Measurements from ENCODE around the gene FBN2.

Gene FBN2

DNA sequence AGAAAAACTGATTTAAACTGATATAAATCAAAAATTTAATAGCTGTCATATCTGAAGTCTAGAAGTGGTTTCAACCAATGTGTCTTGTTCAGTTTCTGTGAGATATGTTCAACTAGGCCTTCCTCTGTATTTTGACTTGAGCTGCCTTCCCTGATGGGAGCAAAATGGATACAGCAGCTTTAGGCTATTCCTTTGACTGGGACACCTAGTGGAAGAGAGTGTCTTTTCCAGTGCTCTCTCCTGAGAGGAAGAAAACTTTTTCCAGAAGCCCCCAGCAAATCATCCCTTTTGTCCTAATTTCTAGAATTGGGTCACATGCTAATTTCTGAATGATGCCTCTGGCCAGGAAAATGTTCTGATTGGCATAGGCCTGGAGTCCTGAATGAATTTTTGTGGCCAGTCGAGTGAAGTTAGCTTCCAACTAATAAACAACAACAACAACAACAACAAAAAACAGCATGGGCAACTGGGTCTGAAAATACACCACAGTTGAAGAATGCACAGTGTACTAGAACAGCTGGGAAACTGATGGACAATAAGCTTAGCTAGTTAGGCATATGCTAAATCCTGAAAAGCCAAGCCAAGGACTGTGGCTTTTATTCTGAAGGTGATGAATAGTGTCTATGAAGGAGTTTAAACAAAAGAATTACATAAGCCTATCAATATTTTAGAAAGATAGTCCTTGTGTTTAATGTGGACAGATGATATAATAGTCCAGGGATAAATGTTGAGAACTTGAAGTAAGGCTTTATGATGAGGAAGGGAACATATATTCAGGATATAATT, 125.7 kb downstream of the FBN2 start:
- no peak overlapping the region for H3K4me3 ChIP-seq (IDR thresholded peaks at IDR 0.05; ENCODE audit: insufficient read depth, low read depth, low read length)
- no peaks in the 10 kb centered on the region for H3K27me3 ChIP-seq (ENCODE audit: insufficient read depth, low read depth)
- H3K4me2 ChIP-seq, result no peak overlapping the region
- H2AFZ ChIP-seq (ENCODE audit: low read depth), result no peak overlapping the region
- no peaks in the 10 kb centered on the region for H4K20me1 ChIP-seq (ENCODE audit: insufficient read depth)
- TF ChIP-seq, protein P1, sequence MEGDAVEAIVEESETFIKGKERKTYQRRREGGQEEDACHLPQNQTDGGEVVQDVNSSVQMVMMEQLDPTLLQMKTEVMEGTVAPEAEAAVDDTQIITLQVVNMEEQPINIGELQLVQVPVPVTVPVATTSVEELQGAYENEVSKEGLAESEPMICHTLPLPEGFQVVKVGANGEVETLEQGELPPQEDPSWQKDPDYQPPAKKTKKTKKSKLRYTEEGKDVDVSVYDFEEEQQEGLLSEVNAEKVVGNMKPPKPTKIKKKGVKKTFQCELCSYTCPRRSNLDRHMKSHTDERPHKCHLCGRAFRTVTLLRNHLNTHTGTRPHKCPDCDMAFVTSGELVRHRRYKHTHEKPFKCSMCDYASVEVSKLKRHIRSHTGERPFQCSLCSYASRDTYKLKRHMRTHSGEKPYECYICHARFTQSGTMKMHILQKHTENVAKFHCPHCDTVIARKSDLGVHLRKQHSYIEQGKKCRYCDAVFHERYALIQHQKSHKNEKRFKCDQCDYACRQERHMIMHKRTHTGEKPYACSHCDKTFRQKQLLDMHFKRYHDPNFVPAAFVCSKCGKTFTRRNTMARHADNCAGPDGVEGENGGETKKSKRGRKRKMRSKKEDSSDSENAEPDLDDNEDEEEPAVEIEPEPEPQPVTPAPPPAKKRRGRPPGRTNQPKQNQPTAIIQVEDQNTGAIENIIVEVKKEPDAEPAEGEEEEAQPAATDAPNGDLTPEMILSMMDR (conservative IDR thresholded peaks at IDR 0.05; ENCODE audit: low read depth, low read length), result no peak
- no peaks in the 10 kb centered on the region for H3K36me3 ChIP-seq (ENCODE audit: insufficient read depth)
- H3K27ac ChIP-seq, result no peak overlapping the region
- H3K79me2 ChIP-seq (ENCODE audit: insufficient read depth, low read depth), result no peaks in the 10 kb centered on the region
- no peak overlapping the region for H3K9ac ChIP-seq
- H3K4me1 ChIP-seq (ENCODE audit: low read depth, poor library complexity, severe bottlenecking), result no peaks in the 10 kb centered on the region

DNA sequence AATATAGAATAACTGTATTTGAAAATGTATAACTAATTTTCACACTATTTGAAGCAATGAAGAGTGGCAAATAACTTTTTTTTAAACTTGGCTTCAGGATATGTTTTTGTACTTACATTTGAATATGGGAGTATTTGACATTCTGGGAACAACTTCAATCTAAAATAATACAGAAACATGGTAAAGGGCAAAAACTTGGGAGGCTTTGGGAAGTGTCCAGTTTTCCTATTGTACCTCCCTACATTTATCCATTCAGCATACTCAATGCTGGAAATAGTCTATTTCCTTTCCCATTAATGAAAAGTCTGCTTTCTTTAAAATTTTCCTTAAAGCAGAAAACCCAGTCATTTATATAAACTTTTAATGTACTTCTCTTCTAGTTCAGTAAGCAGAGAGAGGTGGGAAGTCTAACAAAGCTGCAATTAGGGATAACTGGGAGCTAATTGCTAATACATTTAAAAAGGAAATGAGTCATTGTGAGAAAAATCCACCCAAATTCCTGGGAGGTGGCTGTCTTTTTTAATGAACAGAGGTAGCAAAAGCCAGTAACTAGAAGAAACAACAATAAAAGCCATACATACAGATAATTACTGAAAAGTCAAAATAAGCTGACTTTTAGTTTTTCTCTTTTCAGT, 128.8 kb downstream of the FBN2 start:
- no peaks in the 10 kb centered on the region for H3K27me3 ChIP-seq (ENCODE audit: insufficient read depth, low read depth)
- TF ChIP-seq, protein P1 (conservative IDR thresholded peaks at IDR 0.05; ENCODE audit: low read depth, low read length), result no peak
- H3K79me2 ChIP-seq (ENCODE audit: insufficient read depth, low read depth), result no peaks in the 10 kb centered on the region
- no peak overlapping the region for H3K4me3 ChIP-seq (IDR thresholded peaks at IDR 0.05; ENCODE audit: insufficient read depth, low read depth, low read length)
- no peaks in the 10 kb centered on the region for H3K36me3 ChIP-seq (ENCODE audit: insufficient read depth)
- H3K9ac ChIP-seq, result no peak overlapping the region
- no peaks in the 10 kb centered on the region for H4K20me1 ChIP-seq (ENCODE audit: insufficient read depth)
- no peak overlapping the region for H2AFZ ChIP-seq (ENCODE audit: low read depth)
- no peaks in the 10 kb centered on the region for H3K4me1 ChIP-seq (ENCODE audit: low read depth, poor library complexity, severe bottlenecking)
- H3K4me2 ChIP-seq, result no peak overlapping the region
- no peak overlapping the region for H3K27ac ChIP-seq

DNA sequence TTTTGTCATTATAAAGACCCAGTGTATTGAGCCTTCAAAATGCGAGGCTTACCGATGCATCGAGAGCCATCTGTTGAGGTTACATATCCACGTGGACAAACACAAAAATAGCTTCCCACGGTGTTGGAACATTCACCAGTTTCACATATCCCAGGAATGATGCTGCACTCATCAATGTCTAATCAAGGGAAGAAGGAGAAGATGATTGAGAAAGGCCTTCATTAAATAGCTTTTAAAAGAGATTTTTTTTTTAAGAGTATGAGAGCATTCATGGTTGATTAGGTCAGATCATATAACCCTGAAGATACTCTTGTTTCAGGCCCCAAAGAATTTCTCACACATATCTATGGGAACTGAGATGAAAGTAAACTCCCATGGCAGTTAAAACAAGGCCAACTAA, 129.4 kb downstream of the FBN2 start:
- TF ChIP-seq, protein P1 (conservative IDR thresholded peaks at IDR 0.05; ENCODE audit: low read depth, low read length), result no peak
- H3K4me2 ChIP-seq, result no peak overlapping the region
- no peaks in the 10 kb centered on the region for H3K4me1 ChIP-seq (ENCODE audit: low read depth, poor library complexity, severe bottlenecking)
- H3K4me3 ChIP-seq (IDR thresholded peaks at IDR 0.05; ENCODE audit: insufficient read depth, low read depth, low read length), result no peak overlapping the region
- H3K36me3 ChIP-seq (ENCODE audit: insufficient read depth), result no peaks in the 10 kb centered on the region
- no peaks in the 10 kb centered on the region for H4K20me1 ChIP-seq (ENCODE audit: insufficient read depth)
- no peak overlapping the region for H3K9ac ChIP-seq
- H3K27me3 ChIP-seq (ENCODE audit: insufficient read depth, low read depth), result no peaks in the 10 kb centered on the region
- no peak overlapping the region for H3K27ac ChIP-seq
- no peaks in the 10 kb centered on the region for H3K79me2 ChIP-seq (ENCODE audit: insufficient read depth, low read depth)
- no peak overlapping the region for H2AFZ ChIP-seq (ENCODE audit: low read depth)

DNA sequence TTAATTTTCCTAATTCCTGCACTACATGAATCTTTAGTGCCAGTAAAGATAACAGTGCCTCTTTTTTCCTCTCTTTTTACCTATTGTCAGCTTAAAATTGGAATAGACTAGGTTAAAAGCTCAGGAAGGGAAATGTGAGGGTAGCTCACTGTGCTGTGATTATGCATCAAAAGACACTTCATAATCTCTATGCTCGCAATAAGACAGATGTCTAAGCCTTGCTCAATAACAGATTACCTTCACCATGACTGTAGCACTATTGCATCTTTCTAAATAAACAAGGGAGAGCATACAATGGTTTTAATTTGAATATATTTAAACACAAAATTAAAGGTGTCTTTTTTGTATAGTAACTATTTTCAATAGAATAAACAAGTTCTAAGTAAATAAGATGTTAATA, 130.1 kb downstream of the FBN2 start:
- H3K4me2 ChIP-seq, result no peak overlapping the region
- no peaks in the 10 kb centered on the region for H3K36me3 ChIP-seq (ENCODE audit: insufficient read depth)
- no peaks in the 10 kb centered on the region for H3K4me1 ChIP-seq (ENCODE audit: low read depth, poor library complexity, severe bottlenecking)
- H3K4me3 ChIP-seq (IDR thresholded peaks at IDR 0.05; ENCODE audit: insufficient read depth, low read depth, low read length), result no peak overlapping the region
- TF ChIP-seq, protein P1 (conservative IDR thresholded peaks at IDR 0.05; ENCODE audit: low read depth, low read length), result no peak
- H3K27ac ChIP-seq, result no peak overlapping the region
- no peaks in the 10 kb centered on the region for H3K27me3 ChIP-seq (ENCODE audit: insufficient read depth, low read depth)
- no peak overlapping the region for H2AFZ ChIP-seq (ENCODE audit: low read depth)
- H3K79me2 ChIP-seq (ENCODE audit: insufficient read depth, low read depth), result no peaks in the 10 kb centered on the region
- no peaks in the 10 kb centered on the region for H4K20me1 ChIP-seq (ENCODE audit: insufficient read depth)
- H3K9ac ChIP-seq, result no peak overlapping the region
